ENCODE measurements around the gene PLSCR4. TPM values are rescaled to one million over a fixed set of nuclear protein-coding genes. Genes with fewer than 3 reads are reported as not detected.

The PLSCR4 gene
- total and polyA plus RNA-seq, 4 donors, result 19.5 to 56.4 (median 34.9) TPM

DNA sequence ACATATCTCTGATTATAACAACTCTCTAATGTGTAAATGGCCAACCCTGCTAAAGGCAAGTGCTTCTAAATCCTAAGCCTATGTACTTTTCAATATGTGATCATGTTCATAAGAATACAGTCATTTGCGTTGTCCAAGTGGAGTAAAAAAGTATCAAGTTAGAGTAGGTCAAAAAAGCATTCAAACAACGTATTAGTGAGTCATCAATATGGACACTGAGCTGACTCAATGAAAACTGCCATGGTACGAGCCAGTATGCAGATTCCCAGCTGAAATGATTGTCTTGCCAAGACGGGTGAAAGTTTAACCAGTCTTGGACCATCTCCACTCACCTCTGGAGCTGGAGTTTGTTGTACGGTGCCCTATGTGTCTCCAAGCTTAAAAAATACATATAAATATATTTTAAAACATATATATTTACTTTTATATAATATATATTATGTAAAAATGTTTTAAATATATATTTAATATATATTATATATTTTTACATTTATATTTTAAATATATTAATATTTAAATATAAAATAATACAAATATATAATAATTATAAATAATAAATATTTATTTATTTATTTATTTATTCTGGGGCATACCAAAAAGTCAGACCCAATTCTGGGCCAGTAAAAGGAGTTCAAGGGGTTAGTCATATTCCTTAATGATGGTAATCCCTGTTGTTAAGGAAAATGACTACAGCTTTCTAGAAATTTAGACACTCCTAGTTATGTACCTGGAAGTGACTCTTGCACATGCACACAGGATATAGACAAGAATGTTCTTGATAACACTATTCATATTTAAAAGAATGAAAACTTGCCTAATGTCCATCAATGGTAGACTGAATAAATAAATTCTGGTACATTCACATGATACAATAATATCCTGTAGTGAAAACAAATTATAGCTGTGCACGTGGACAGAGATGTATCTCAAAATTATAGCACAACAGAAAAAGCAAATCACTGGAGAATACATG, 27.2 kb downstream of the PLSCR4 start:
- DNase-seq (ENCODE audit: low spot score), result no peak
- peak overlapping the region; percentile 91 to 92 for H3K27ac ChIP-seq (ENCODE audit: low read depth in 1 of 2, low read length in 2 of 2)

More for the DNA sequence above, 27.2 kb downstream of the PLSCR4 start:
- Histone ChIP-seq H3K4me3 (ENCODE audit: low read depth in 1 of 3, low read length in 3 of 3) (peak overlapping the region; percentile 53 to 70 (median 58)), H3K27me3 (ENCODE audit: control insufficient read depth in 4 of 4, insufficient read depth in 4 of 4, low read length in 3 of 4) (no peaks in the 10 kb centered on the region), H3K4me1 (ENCODE audit: control insufficient read depth in 4 of 4, insufficient read depth in 4 of 4, low read length in 3 of 4) (peaks cover 3 to 40% (median 15%) of the 10 kb centered on the region in 4 donors), H3K9ac (ENCODE audit: low read depth in 1 of 2, low read length in 2 of 2) (peak overlapping the region; percentile 51 to 83), H3K9me3 (ENCODE audit: control insufficient read depth in 4 of 4, low read length in 3 of 4) (no peaks in the 10 kb centered on the region), H3K36me3 (ENCODE audit: control insufficient read depth in 4 of 4, insufficient read depth in 3 of 4, low read depth in 1 of 4, low read length in 3 of 4) (no peaks in the 10 kb centered on the region)
- 37% methylated on average over 6 of the region's 6 CpGs for WGBS
- TF ChIP-seq TAF1 (conservative IDR thresholded peaks at IDR 0.05), result no peak
- peak; percentile 55 to 69 for TF ChIP-seq RXRA (IDR thresholded peaks at IDR 0.05)
- TF ChIP-seq, protein P1, sequence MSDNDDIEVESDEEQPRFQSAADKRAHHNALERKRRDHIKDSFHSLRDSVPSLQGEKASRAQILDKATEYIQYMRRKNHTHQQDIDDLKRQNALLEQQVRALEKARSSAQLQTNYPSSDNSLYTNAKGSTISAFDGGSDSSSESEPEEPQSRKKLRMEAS (IDR thresholded peaks at IDR 0.05), result peak; percentile 45
- TF ChIP-seq, protein P2, sequence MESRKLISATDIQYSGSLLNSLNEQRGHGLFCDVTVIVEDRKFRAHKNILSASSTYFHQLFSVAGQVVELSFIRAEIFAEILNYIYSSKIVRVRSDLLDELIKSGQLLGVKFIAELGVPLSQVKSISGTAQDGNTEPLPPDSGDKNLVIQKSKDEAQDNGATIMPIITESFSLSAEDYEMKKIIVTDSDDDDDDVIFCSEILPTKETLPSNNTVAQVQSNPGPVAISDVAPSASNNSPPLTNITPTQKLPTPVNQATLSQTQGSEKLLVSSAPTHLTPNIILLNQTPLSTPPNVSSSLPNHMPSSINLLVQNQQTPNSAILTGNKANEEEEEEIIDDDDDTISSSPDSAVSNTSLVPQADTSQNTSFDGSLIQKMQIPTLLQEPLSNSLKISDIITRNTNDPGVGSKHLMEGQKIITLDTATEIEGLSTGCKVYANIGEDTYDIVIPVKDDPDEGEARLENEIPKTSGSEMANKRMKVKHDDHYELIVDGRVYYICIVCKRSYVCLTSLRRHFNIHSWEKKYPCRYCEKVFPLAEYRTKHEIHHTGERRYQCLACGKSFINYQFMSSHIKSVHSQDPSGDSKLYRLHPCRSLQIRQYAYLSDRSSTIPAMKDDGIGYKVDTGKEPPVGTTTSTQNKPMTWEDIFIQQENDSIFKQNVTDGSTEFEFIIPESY (IDR thresholded peaks at IDR 0.05), result no peak
- TF ChIP-seq FOXA1 (IDR thresholded peaks at IDR 0.05), result no peak
- peak; percentile 72 to 73 for TF ChIP-seq HNF4A (conservative IDR thresholded peaks at IDR 0.05)
- no peak for TF ChIP-seq HNF4G (IDR thresholded peaks at IDR 0.05)
- TF ChIP-seq, protein P3, sequence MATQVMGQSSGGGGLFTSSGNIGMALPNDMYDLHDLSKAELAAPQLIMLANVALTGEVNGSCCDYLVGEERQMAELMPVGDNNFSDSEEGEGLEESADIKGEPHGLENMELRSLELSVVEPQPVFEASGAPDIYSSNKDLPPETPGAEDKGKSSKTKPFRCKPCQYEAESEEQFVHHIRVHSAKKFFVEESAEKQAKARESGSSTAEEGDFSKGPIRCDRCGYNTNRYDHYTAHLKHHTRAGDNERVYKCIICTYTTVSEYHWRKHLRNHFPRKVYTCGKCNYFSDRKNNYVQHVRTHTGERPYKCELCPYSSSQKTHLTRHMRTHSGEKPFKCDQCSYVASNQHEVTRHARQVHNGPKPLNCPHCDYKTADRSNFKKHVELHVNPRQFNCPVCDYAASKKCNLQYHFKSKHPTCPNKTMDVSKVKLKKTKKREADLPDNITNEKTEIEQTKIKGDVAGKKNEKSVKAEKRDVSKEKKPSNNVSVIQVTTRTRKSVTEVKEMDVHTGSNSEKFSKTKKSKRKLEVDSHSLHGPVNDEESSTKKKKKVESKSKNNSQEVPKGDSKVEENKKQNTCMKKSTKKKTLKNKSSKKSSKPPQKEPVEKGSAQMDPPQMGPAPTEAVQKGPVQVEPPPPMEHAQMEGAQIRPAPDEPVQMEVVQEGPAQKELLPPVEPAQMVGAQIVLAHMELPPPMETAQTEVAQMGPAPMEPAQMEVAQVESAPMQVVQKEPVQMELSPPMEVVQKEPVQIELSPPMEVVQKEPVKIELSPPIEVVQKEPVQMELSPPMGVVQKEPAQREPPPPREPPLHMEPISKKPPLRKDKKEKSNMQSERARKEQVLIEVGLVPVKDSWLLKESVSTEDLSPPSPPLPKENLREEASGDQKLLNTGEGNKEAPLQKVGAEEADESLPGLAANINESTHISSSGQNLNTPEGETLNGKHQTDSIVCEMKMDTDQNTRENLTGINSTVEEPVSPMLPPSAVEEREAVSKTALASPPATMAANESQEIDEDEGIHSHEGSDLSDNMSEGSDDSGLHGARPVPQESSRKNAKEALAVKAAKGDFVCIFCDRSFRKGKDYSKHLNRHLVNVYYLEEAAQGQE (IDR thresholded peaks at IDR 0.05), result no peak
- TF ChIP-seq, protein P4, sequence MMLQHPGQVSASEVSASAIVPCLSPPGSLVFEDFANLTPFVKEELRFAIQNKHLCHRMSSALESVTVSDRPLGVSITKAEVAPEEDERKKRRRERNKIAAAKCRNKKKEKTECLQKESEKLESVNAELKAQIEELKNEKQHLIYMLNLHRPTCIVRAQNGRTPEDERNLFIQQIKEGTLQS (IDR thresholded peaks at IDR 0.05), result peak; percentile 80
- TF ChIP-seq SP1 (IDR thresholded peaks at IDR 0.05), result peak; percentile 50
- TF ChIP-seq YY1 (IDR thresholded peaks at IDR 0.05), result peak; percentile 88
- TF ChIP-seq, protein P5, sequence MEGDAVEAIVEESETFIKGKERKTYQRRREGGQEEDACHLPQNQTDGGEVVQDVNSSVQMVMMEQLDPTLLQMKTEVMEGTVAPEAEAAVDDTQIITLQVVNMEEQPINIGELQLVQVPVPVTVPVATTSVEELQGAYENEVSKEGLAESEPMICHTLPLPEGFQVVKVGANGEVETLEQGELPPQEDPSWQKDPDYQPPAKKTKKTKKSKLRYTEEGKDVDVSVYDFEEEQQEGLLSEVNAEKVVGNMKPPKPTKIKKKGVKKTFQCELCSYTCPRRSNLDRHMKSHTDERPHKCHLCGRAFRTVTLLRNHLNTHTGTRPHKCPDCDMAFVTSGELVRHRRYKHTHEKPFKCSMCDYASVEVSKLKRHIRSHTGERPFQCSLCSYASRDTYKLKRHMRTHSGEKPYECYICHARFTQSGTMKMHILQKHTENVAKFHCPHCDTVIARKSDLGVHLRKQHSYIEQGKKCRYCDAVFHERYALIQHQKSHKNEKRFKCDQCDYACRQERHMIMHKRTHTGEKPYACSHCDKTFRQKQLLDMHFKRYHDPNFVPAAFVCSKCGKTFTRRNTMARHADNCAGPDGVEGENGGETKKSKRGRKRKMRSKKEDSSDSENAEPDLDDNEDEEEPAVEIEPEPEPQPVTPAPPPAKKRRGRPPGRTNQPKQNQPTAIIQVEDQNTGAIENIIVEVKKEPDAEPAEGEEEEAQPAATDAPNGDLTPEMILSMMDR (IDR thresholded peaks at IDR 0.05; ENCODE audit: low read depth, low read length, missing input control), result no peak
- TF ChIP-seq JUND (IDR thresholded peaks at IDR 0.05), result peak; percentile 91
- TF ChIP-seq EGR1 (IDR thresholded peaks at IDR 0.05; ENCODE audit: low read depth in 2 of 2), result no peak
- no peak for TF ChIP-seq NR2F2 (IDR thresholded peaks at IDR 0.05)
- peak in 1 of 2 donors; percentile 35 for TF ChIP-seq RAD21 (IDR thresholded peaks at IDR 0.05)
- TF ChIP-seq GABPA (IDR thresholded peaks at IDR 0.05 in 1 of 2, conservative IDR thresholded peaks at IDR 0.05 in 1 of 2), result no peak
- TF ChIP-seq FOXA2 (IDR thresholded peaks at IDR 0.05), result peak; percentile 16
